ENCODE measurements around the gene KLRK1. TPM values are rescaled to one million over a fixed set of nuclear protein-coding genes. Genes with fewer than 3 reads are reported as not detected.
A peak's percentile ranks its signal among the peaks of the same experiment; 100 is the strongest.

Gene KLRK1
- total and polyA plus RNA-seq, 4 donors, result 1.6 to 5.7 (median 3.4) TPM

- Histone ChIP-seq H3K4me3 (no peak overlapping the region), H3K27ac (ENCODE audit: low read depth in 1 of 2, low read length in 1 of 2) (no peak overlapping the region), H3K27me3 (ENCODE audit: control insufficient read depth in 3 of 3, insufficient read depth in 3 of 3, low read length in 2 of 3) (no peaks in the 10 kb centered on the region), H3K4me1 (ENCODE audit: control insufficient read depth in 5 of 5, insufficient read depth in 5 of 5, low read length in 5 of 5) (peaks cover 4 to 43% (median 20%) of the 10 kb centered on the region in 5 donors), H3K36me3 (ENCODE audit: control insufficient read depth in 4 of 4, insufficient read depth in 4 of 4, low read length in 4 of 4) (no peaks in the 10 kb centered on the region), H3K9me3 (ENCODE audit: control insufficient read depth in 4 of 4, insufficient read depth in 3 of 4, low read length in 3 of 4) (no peaks in the 10 kb centered on the region), H3K9ac (ENCODE audit: insufficient read depth in 1 of 2, low read length in 2 of 2) (no peak overlapping the region)
- no peak for ATAC-seq (ENCODE audit: insufficient read depth, low FRiP score)
- TF ChIP-seq CTCF (IDR thresholded peaks at IDR 0.05; ENCODE audit: control extremely low read depth, extremely low read depth), result no peak
- WGBS, 2 donors, result 57 to 76% methylated on average over 4 of the region's 4 CpGs
- DNase-seq, result peak; percentile 37 to 78 (median 57)
Measured at GRCh38 chr12:10361622-10362021, 28.2 kb downstream of the KLRK1 start.

- 76 to 82% methylated on average over 4 of the region's 4 CpGs for WGBS, 2 donors
Measured at GRCh38 chr12:10361084-10361483, 28.8 kb downstream of the KLRK1 start.

GRCh38 chr12:10358969-10359368, 30.9 kb downstream of the KLRK1 start:
- Histone ChIP-seq H3K9ac (ENCODE audit: insufficient read depth in 1 of 2, low read length in 2 of 2) (no peak overlapping the region), H3K4me3 (no peak overlapping the region), H3K9me3 (ENCODE audit: control insufficient read depth in 4 of 4, insufficient read depth in 3 of 4, low read length in 3 of 4) (no peaks in the 10 kb centered on the region), H3K27ac (ENCODE audit: low read depth in 1 of 2, low read length in 1 of 2) (no peak overlapping the region), H3K36me3 (ENCODE audit: control insufficient read depth in 4 of 4, insufficient read depth in 4 of 4, low read length in 4 of 4) (no peaks in the 10 kb centered on the region), H3K4me1 (ENCODE audit: control insufficient read depth in 5 of 5, insufficient read depth in 5 of 5, low read length in 5 of 5) (peaks cover 0 to 25% (median 10%) of the 10 kb centered on the region in 5 donors), H3K27me3 (ENCODE audit: control insufficient read depth in 3 of 3, insufficient read depth in 3 of 3, low read length in 2 of 3) (no peaks in the 10 kb centered on the region)
- no peak for ATAC-seq (ENCODE audit: insufficient read depth, low FRiP score)
- TF ChIP-seq CTCF (IDR thresholded peaks at IDR 0.05; ENCODE audit: control extremely low read depth, extremely low read depth), result no peak
- no peak for DNase-seq
- WGBS, 2 donors, result 46 to 100% methylated on average over 1 of the region's 1 CpG

More at GRCh38 chr12:10361084-10361483, 28.8 kb downstream of the KLRK1 start:
- Histone ChIP-seq H3K4me1 (ENCODE audit: control insufficient read depth in 5 of 5, insufficient read depth in 5 of 5, low read length in 5 of 5) (peaks cover 4 to 38% (median 15%) of the 10 kb centered on the region in 5 donors), H3K9me3 (ENCODE audit: control insufficient read depth in 4 of 4, insufficient read depth in 3 of 4, low read length in 3 of 4) (no peaks in the 10 kb centered on the region), H3K9ac (ENCODE audit: insufficient read depth in 1 of 2, low read length in 2 of 2) (no peak overlapping the region), H3K36me3 (ENCODE audit: control insufficient read depth in 4 of 4, insufficient read depth in 4 of 4, low read length in 4 of 4) (no peaks in the 10 kb centered on the region), H3K27me3 (ENCODE audit: control insufficient read depth in 3 of 3, insufficient read depth in 3 of 3, low read length in 2 of 3) (no peaks in the 10 kb centered on the region), H3K27ac (ENCODE audit: low read depth in 1 of 2, low read length in 1 of 2) (peak overlapping the region in 1 of 2 donors; percentile 62), H3K4me3 (no peak overlapping the region)
- DNase-seq, result peak; percentile 34 to 60 (median 37)
- no peak for TF ChIP-seq CTCF (IDR thresholded peaks at IDR 0.05; ENCODE audit: control extremely low read depth, extremely low read depth)
- ATAC-seq (ENCODE audit: insufficient read depth, low FRiP score), result no peak

GRCh38 chr12:10358131-10358530, 31.7 kb downstream of the KLRK1 start:
- TF ChIP-seq CTCF (IDR thresholded peaks at IDR 0.05; ENCODE audit: control extremely low read depth, extremely low read depth), result no peak
- Histone ChIP-seq H3K27ac (ENCODE audit: low read depth in 1 of 2, low read length in 1 of 2) (no peak overlapping the region), H3K36me3 (ENCODE audit: control insufficient read depth in 4 of 4, insufficient read depth in 4 of 4, low read length in 4 of 4) (no peaks in the 10 kb centered on the region), H3K4me1 (ENCODE audit: control insufficient read depth in 5 of 5, insufficient read depth in 5 of 5, low read length in 5 of 5) (peaks cover 0 to 17% (median 5%) of the 10 kb centered on the region in 5 donors), H3K9me3 (ENCODE audit: control insufficient read depth in 4 of 4, insufficient read depth in 3 of 4, low read length in 3 of 4) (no peaks in the 10 kb centered on the region), H3K27me3 (ENCODE audit: control insufficient read depth in 3 of 3, insufficient read depth in 3 of 3, low read length in 2 of 3) (no peaks in the 10 kb centered on the region), H3K9ac (ENCODE audit: insufficient read depth in 1 of 2, low read length in 2 of 2) (no peak overlapping the region), H3K4me3 (no peak overlapping the region)
- 71 to 90% methylated on average over 5 of the region's 5 CpGs for WGBS, 2 donors
- ATAC-seq (ENCODE audit: insufficient read depth, low FRiP score), result no peak
- DNase-seq, result peak in 2 of 3 donors; percentile 16 to 31
